Activated CD8-positive, alpha-beta T cell treated with anti-CD3 and anti-CD28 coated beads, Interleukin-2, amount 10 ng/mL, durations not matched to agents 7 days and 5 days (primary cell): ENCODE results near the gene SNX11. TPM values are rescaled to one million over a fixed set of nuclear protein-coding genes. Genes with fewer than 3 reads are reported as not detected.
A peak's percentile ranks its signal among the peaks of the same experiment; 100 is the strongest.

ENCODE experiments used
- ATAC-seq: fragments of 150-1000 bp; cut with Tn5 transposase; one replicate; pipeline ENCODE4 v1.10.0; 2021; ENCODE audit warnings: moderate library complexity
- CTCF ChIA-PET: fragments of 350-600 bp; sonication (Branson Sonifier 250); formaldehyde crosslinking; loops from one replicate; lab custom pipeline; 2021; ENCODE audit warnings: antibody characterized with exemption; lab: Charles Lee
- POLR2A ChIA-PET: fragments of 350-600 bp; sonication (Branson Sonifier 250); formaldehyde crosslinking; loops from one replicate; lab custom pipeline; 2021; ENCODE audit warnings: antibody characterized with exemption; lab: Charles Lee
- DNase-seq: peaks from one replicate; pipeline ENCODE4 v3.0.0-alpha.2; 2020
- H3K27ac Mint-ChIP-seq: one replicate; pipeline ENCODE4 v1.8.0; 2021; ENCODE audit warnings: mild to moderate bottlenecking, mixed read lengths
- H3K27me3 Mint-ChIP-seq: one replicate; pipeline ENCODE4 v1.8.0; 2021; ENCODE audit warnings: low read depth, mixed read lengths
- H3K36me3 Mint-ChIP-seq: one replicate; pipeline ENCODE4 v1.8.0; 2021; ENCODE audit warnings: low read depth, mixed read lengths
- H3K4me1 Mint-ChIP-seq: one replicate; pipeline ENCODE4 v1.8.0; 2021; ENCODE audit warnings: low read depth, mixed read lengths
- H3K4me3 Mint-ChIP-seq: one replicate; pipeline ENCODE4 v1.8.0; 2021; ENCODE audit warnings: mild to moderate bottlenecking, mixed read lengths
- H3K9me3 Mint-ChIP-seq: one replicate; pipeline ENCODE4 v1.8.0; 2022; ENCODE audit warnings: mixed read lengths; ENCODE audit not compliant: insufficient read depth
- total RNA-seq, 2 experiments: library from RNA; stranded (reverse); gene quantifications; one replicate each; pipeline ENCODE4 v1.2.3, GENCODE V29; 2021

SNX11 gene
- total RNA-seq, 2 experiments from 2014 or later: 33.3 to 34.2 TPM

- CTCF ChIA-PET: interaction anchor here (0.8 kb wide), 1 partner anchor 123 kb away, joined by 4 read pairs; no protein-coding TSS in a partner anchor
- Mint-ChIP-seq H3K4me3 (no peak overlapping the region), H3K27me3 (no peaks in the 10 kb centered on the region), H3K36me3 (peaks cover 21% of the 10 kb centered on the region), H3K27ac (no peak overlapping the region), H3K4me1 (peaks cover 2% of the 10 kb centered on the region), H3K9me3 (no peaks in the 10 kb centered on the region)
- POLR2A ChIA-PET: no interaction called here
- DNase-seq (no peak), ATAC-seq (no peak)
These were observed 42.4 kb downstream of the SNX11 start for GRCh38 chr17:48149787-48150463.

GRCh38 chr17:48150597-48151001 lies 43.0 kb downstream of the SNX11 start:
- Mint-ChIP-seq H3K27me3 (no peaks in the 10 kb centered on the region), H3K27ac (no peak overlapping the region), H3K9me3 (no peaks in the 10 kb centered on the region), H3K4me3 (no peak overlapping the region), H3K4me1 (no peaks in the 10 kb centered on the region), H3K36me3 (peaks cover 23% of the 10 kb centered on the region)
- DNase-seq: no peak
- ChIA-PET CTCF (interaction anchor here (0.6 to 1.7 kb wide), 4 partner anchors 13 to 438 kb away, joined by 3 read pairs; no protein-coding TSS in a partner anchor), POLR2A (no interaction called here)
- no peak for ATAC-seq

- POLR2A ChIA-PET: no interaction called here
These were observed 43.7 kb downstream of the SNX11 start for GRCh38 chr17:48151220-48151619.

GRCh38 chr17:48152289-48152688 lies 44.7 kb downstream of the SNX11 start:
- H3K4me3 Mint-ChIP-seq: no peak overlapping the region
- DNase-seq (no peak), ATAC-seq (no peak)
- H3K36me3 Mint-ChIP-seq: peaks cover 27% of the 10 kb centered on the region
- ChIA-PET CTCF (interaction anchor here (1.7 kb wide), 1 partner anchor 11 kb away, joined by 3 read pairs; no protein-coding TSS in a partner anchor), POLR2A (no interaction called here)
- H3K4me1 Mint-ChIP-seq: no peaks in the 10 kb centered on the region
- no peaks in the 10 kb centered on the region for H3K9me3 Mint-ChIP-seq
- no peaks in the 10 kb centered on the region for H3K27me3 Mint-ChIP-seq
- no peak overlapping the region for H3K27ac Mint-ChIP-seq

More at GRCh38 chr17:48151220-48151619, 43.7 kb downstream of the SNX11 start:
- Mint-ChIP-seq H3K27ac (no peak overlapping the region), H3K9me3 (no peaks in the 10 kb centered on the region), H3K36me3 (peaks cover 23% of the 10 kb centered on the region), H3K4me3 (no peak overlapping the region), H3K27me3 (no peaks in the 10 kb centered on the region), H3K4me1 (no peaks in the 10 kb centered on the region)
- CTCF ChIA-PET: interaction anchor here (0.6 to 1.7 kb wide), 5 partner anchors 12 to 437 kb away, joined by 3 to 4 read pairs (median 3); no protein-coding TSS in a partner anchor
- DNase-seq (no peak), ATAC-seq (no peak)

GRCh38 chr17:48153691-48154358 lies 46.3 kb downstream of the SNX11 start:
- peak; percentile 26 for DNase-seq
- peaks cover 22% of the 10 kb centered on the region for H3K36me3 Mint-ChIP-seq
- H3K9me3 Mint-ChIP-seq: no peaks in the 10 kb centered on the region
- no peak overlapping the region for H3K4me3 Mint-ChIP-seq
- CTCF ChIA-PET: interaction anchor here (1.2 to 1.5 kb wide), 3 partner anchors 15 to 439 kb away, joined by 3 to 5 read pairs (median 4); no protein-coding TSS in a partner anchor
- POLR2A ChIA-PET: no interaction called here
- no peaks in the 10 kb centered on the region for H3K27me3 Mint-ChIP-seq
- H3K27ac Mint-ChIP-seq: no peak overlapping the region
- H3K4me1 Mint-ChIP-seq: no peaks in the 10 kb centered on the region
- no peak for ATAC-seq

- no peaks in the 10 kb centered on the region for H3K27me3 Mint-ChIP-seq
- no peak overlapping the region for H3K27ac Mint-ChIP-seq
- CTCF ChIA-PET: no interaction called here
These were observed 48.5 kb downstream of the SNX11 start for GRCh38 chr17:48155889-48156611.

GRCh38 chr17:48159232-48159631 lies 51.7 kb downstream of the SNX11 start:
- no peaks in the 10 kb centered on the region for H3K27me3 Mint-ChIP-seq
- ChIA-PET POLR2A (no interaction called here), CTCF (interaction anchor here (0.6 to 1.5 kb wide), 5 partner anchors 12 to 460 kb away, joined by 3 to 4 read pairs (median 3); no protein-coding TSS in a partner anchor)
- no peak for ATAC-seq
- DNase-seq: no peak
- H3K27ac Mint-ChIP-seq: peak overlapping the region; percentile 20
- H3K36me3 Mint-ChIP-seq: peaks cover 25% of the 10 kb centered on the region
- H3K4me1 Mint-ChIP-seq: peaks cover 9% of the 10 kb centered on the region
- no peaks in the 10 kb centered on the region for H3K9me3 Mint-ChIP-seq
- no peak overlapping the region for H3K4me3 Mint-ChIP-seq

More at GRCh38 chr17:48155889-48156611, 48.5 kb downstream of the SNX11 start:
- H3K4me3 Mint-ChIP-seq: no peak overlapping the region
- no peak for DNase-seq
- peaks cover 22% of the 10 kb centered on the region for H3K36me3 Mint-ChIP-seq
- POLR2A ChIA-PET: no interaction called here
- no peaks in the 10 kb centered on the region for H3K4me1 Mint-ChIP-seq
- H3K9me3 Mint-ChIP-seq: no peaks in the 10 kb centered on the region
- ATAC-seq: no peak

GRCh38 chr17:48160177-48161081 lies 52.9 kb downstream of the SNX11 start:
- H3K36me3 Mint-ChIP-seq: peaks cover 23% of the 10 kb centered on the region
- ChIA-PET POLR2A (no interaction called here), CTCF (interaction anchor here (0.9 to 1.5 kb wide), 4 partner anchors 11 to 458 kb away, joined by 3 to 4 read pairs (median 3); no protein-coding TSS in a partner anchor)
- H3K4me3 Mint-ChIP-seq: no peak overlapping the region
- H3K27me3 Mint-ChIP-seq: no peaks in the 10 kb centered on the region
- peaks cover 9% of the 10 kb centered on the region for H3K4me1 Mint-ChIP-seq
- H3K27ac Mint-ChIP-seq: no peak overlapping the region
- no peak for DNase-seq
- no peak for ATAC-seq
- no peaks in the 10 kb centered on the region for H3K9me3 Mint-ChIP-seq

- DNase-seq (no peak), ATAC-seq (no peak)
- CTCF ChIA-PET: no interaction called here
- POLR2A ChIA-PET: no interaction called here
- Mint-ChIP-seq H3K27me3 (no peaks in the 10 kb centered on the region), H3K9me3 (no peaks in the 10 kb centered on the region), H3K36me3 (peaks cover 25% of the 10 kb centered on the region), H3K4me3 (no peak overlapping the region), H3K27ac (no peak overlapping the region), H3K4me1 (peaks cover 9% of the 10 kb centered on the region)
These were observed 53.8 kb downstream of the SNX11 start for GRCh38 chr17:48161127-48161905.

- Mint-ChIP-seq H3K27me3 (no peaks in the 10 kb centered on the region), H3K4me3 (no peak overlapping the region), H3K27ac (no peak overlapping the region), H3K9me3 (no peaks in the 10 kb centered on the region), H3K36me3 (peaks cover 26% of the 10 kb centered on the region), H3K4me1 (peaks cover 9% of the 10 kb centered on the region)
- DNase-seq (no peak), ATAC-seq (no peak)
- ChIA-PET CTCF (interaction anchor here (1.2 kb wide), 1 partner anchor 12 kb away, joined by 6 read pairs; no protein-coding TSS in a partner anchor), POLR2A (no interaction called here)
These were observed 54.9 kb downstream of the SNX11 start for GRCh38 chr17:48162306-48162934.
